GM10266 (cell line): ENCODE data around the gene MYO1A.

Experiments used
- DNase-seq: peaks from one replicate; pipeline ENCODE4 v3.0.0; 2012; ENCODE audit errors: extremely low spot score
- TF ChIP-seq, protein P1 (sequence below): IDR thresholded peaks from 2 replicates; pipeline ENCODE4 v1.5.1; 2012; ENCODE audit warnings: mild to moderate bottlenecking, low read depth; ENCODE audit not compliant: control insufficient read depth, insufficient read depth; ENCODE audit errors: missing control alignments

Gene MYO1A

DNA sequence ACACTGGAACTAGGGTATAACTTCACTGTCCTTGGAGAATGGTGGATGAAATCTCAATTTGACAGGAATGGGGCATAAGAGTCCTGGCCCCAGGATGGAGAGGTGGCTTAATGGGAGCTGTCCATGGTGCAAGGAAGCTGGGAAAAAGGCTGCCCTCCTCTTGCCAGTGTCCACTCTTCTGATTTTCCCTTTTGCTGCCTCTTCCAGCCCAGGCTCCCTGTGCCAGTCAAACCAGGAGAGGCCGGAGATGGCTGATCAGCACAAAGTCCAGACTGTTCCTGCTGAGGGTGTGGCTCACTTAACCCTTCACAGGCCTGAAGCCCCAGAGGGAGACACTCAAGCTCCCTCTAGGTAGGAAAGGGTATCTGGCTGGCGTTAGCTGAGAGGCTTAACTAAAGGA lies at the start of gene MYO1A:
TSS of gene MYO1A (minus strand) at position 240 of the 400 bp plus-strand sequence. CDS start 1,806 bp downstream, outside the sequence.
- TF ChIP-seq, protein P1, sequence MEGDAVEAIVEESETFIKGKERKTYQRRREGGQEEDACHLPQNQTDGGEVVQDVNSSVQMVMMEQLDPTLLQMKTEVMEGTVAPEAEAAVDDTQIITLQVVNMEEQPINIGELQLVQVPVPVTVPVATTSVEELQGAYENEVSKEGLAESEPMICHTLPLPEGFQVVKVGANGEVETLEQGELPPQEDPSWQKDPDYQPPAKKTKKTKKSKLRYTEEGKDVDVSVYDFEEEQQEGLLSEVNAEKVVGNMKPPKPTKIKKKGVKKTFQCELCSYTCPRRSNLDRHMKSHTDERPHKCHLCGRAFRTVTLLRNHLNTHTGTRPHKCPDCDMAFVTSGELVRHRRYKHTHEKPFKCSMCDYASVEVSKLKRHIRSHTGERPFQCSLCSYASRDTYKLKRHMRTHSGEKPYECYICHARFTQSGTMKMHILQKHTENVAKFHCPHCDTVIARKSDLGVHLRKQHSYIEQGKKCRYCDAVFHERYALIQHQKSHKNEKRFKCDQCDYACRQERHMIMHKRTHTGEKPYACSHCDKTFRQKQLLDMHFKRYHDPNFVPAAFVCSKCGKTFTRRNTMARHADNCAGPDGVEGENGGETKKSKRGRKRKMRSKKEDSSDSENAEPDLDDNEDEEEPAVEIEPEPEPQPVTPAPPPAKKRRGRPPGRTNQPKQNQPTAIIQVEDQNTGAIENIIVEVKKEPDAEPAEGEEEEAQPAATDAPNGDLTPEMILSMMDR: no peak
- DNase-seq: no peak

DNA sequence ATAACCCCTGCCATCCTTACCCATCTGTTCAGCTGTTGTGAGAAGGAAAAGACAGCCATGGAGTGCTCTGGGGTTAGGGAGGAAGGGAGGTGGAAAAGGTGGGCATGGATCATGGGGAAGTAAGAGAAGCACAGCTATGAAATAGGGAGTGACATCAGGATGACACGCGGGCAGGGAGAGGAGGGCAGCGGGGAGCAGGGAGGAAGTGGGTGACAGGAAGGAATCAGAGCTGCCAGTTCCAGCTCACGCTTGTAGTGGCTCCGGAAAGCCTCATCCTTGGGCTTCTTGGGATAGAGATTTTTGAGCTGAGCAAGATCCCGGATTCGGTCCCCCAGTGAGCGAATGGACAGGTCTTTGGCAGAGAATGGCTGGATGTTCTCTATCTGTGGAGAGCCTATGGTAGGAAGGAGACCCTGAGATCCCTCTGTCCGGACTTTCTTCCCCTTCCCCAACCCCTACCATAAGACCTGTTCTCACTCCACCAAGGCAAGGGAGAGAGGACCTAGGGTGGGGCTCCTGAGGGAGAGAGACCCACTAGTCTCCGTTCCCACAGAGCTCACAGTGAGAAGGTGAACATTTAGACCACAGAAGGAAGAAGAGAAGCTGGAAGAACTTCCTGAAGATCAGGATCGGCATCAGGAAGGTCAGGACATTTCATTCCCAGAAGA lies 49.3 kb upstream of the MYO1A start:
- TF ChIP-seq, protein P1: no peak
- no peak for DNase-seq

DNA sequence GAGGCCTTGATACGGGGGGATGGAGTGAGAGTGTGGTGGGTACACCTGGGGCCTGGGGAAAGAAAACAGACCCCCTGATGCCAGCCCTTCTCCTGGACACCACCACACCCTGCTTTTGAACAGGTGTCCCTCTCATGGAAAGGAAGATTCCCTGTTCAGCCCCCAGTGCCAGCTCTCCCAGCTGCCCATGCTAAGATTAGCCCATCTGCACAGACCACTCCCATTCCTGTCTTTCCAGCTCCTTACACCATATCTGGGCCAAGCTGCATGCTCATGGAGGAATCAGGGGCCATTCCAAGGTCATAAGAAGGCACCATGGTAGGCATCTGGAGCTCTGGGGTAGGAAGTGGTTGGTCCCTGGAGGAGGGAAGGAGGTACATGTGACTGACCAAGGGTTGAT lies 48.6 kb upstream of the MYO1A start:
- TF ChIP-seq, protein P1: no peak
- DNase-seq: no peak

DNA sequence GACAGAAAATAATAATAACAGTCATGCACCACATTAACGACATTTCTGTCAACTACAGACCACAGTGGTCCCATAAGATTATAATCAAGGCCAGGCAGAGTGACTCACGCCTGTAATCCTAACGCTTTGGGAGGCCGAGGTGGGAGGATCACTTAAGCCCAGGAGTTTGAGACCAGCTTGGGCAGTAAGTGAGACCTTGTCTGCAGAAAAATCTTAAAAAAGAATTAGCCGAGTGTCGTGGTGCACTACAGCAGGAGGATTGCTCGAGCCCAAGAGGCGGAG lies 47.6 kb upstream of the MYO1A start:
- DNase-seq: no peak
- TF ChIP-seq, protein P1: no peak

DNA sequence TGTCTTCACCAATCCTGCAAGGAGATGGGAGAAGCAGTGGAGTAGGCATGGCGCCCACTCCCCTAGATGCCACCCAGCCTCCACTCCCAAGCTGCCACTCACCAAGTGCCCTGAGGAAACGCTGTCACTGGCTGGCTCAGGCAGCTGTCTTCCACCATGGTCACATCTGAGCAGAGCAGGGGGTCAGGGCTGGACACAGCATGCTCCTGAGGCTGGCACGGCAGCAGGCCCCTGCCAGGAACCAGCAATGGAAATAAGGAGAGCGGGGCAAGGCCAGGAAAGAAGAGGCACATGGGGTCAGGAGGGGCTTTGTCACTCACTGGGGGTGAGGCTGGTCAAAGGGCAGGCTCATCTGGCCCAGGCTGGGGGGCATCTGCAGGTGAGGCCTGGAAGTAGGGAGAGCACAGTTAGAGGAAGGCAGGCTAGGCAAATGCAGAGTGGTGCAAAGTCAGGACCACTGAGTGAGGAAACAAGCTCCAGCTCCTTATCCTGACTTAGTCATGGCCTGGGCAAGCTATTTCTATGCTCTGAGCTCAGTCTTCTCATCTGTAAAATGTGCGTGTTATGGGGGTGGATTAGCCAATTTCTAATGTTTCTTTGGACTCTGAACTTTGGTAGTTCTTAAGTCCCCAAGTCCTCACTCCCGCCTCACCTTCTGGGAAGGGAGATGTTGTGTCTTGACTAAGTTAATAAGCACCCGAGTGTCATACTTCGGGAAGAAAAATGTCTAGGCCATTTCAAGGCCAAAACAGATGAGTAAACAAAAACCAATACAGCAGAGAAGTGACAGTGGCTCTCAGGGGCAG lies 47.0 kb upstream of the MYO1A start:
- TF ChIP-seq, protein P1: no peak

DNA sequence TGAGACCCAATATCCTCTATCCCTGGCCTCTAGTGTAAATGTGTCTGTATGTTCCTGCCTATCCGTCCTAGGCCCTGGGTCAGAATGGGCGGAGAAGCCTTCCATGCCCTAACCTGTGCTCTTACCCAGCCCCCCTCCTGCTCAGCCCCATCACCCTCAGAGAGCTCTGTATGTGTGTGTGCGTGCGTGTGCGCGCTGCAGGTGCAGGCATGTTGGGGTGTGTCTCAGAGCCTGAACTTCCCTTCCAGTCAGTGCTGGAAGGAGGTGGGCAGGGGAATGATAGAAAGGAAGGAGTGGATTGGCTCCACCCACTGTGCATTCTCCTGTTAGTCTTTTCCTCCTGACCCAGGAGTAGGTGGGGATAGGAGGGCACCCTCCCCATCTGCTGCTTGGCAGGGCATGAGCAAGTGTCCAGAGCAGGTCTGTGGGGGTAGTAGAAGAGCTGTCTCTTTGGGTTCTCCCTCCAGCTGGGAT lies 46.2 kb upstream of the MYO1A start:
- TF ChIP-seq, protein P1: no peak
- no peak for DNase-seq

More for the DNA sequence above, 47.0 kb upstream of the MYO1A start:
- no peak for DNase-seq

DNA sequence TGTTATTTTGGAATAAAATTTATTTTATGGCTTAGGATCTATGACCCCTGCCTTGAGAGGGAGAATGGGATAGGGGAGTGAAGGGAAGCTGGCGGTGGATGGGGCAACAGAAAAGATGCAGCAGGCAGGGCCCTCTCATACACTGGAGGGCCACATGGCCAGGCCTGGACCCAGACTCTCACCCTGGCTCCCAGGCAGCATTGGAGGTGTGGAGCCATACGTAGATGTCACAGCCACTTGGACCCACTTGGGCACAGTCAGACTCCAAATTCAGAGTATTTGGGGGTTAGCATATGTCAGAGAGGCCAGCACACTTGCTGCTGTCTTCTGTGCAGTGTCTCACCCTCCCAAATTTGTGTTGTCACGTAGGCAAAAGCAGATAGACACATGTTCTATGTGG lies 45.5 kb upstream of the MYO1A start:
- TF ChIP-seq, protein P1: no peak
- no peak for DNase-seq
